HG03565 (cell line): ENCODE results near the gene CFDP1.
"Not testable (repeated sequence)": the region's sequence is repeated elsewhere in the genome, so short reads cannot be mapped to it uniquely, and the experiment has no call there.

ENCODE experiments used
- ATAC-seq: cut with Tn5 transposase; IDR thresholded peaks from one replicate; pipeline ENCODE4 v1.9.1; 2021; ENCODE audit warnings: mild to moderate bottlenecking, moderate library complexity; ENCODE audit not compliant: unreplicated experiment

The CFDP1 gene

DNA sequence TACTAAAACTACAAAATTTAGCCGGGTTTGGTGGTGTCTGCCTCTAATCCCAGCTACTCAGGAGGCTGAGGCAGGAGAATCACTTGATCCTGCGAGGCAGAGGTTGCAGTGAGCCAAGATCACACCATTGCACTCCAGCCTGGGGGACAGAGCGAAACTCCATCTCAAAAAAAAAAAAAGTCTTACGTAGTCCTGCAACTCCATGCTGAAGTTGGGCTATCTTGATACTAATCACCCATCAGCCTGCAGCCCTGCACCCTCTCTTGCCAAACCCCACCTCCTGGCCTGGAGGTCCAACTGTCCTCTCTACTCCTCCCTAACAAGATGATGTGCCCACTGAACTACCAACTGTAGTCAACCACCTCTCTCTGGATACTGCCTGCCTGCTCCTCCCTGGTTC, 26.4 kb upstream of the CFDP1 start:
- no peak for ATAC-seq

DNA sequence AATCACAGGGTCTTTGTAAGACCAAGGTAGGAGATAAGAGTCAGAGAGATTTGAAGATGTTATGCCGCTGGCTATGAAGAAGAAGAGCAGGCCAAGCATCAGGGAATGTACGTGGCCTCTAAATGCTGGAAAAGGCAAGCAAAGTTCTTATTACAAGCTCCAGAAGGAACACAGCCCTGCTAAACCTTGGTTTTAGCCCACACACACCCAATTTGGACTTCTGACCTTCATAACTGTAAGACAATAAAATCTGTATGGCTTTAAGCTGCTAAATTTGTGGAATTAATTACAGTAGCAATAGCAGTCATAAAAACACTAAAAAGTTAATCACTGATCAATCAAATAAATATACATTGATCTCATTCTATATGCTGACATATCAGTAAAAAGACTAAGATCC, 25.1 kb upstream of the CFDP1 start:
- ATAC-seq: no peak

DNA sequence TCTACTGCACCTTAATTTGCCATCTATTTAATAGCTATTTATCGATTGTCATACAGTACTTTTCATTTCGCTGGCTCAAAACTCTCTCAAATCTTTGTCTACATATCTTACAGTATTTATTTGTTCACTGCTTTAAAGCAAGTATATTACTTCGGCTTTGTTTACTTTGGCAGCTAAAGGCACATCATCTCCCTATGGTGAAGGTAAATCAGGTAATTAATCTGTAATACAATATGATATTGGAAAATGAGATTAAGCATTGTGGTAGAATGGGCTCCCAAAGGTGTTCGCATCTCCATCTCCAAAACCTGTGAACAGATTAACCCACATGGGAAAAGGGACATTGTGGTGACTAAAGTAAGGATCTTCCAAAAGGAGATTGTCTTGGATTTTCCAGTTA, 24.7 kb upstream of the CFDP1 start:
- no peak for ATAC-seq

DNA sequence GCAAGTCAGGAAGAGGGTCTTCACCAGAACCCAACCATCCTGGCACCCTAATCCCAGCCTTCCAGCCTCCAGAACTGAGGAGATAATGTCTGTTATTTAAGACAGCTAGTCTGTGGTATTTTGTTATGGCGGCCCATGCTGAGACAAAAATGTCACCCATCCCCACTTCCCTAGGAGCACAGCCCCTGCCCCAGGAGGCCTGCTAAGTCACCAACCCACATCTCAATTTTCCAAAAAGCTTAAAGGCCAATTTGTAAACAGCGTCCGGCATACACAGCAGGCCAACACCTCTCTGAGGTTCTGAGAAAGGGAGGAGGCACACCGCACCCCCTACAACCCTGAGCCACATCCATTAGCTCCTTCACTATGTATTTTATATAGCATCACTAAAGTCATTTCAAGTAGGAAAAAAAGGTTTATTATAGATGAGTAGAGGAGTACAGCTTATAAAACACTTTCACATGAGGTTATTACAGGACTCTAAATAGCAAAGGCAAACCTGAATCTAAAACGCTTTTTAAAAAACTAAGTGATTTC, 24.2 kb upstream of the CFDP1 start:
- no peak for ATAC-seq

DNA sequence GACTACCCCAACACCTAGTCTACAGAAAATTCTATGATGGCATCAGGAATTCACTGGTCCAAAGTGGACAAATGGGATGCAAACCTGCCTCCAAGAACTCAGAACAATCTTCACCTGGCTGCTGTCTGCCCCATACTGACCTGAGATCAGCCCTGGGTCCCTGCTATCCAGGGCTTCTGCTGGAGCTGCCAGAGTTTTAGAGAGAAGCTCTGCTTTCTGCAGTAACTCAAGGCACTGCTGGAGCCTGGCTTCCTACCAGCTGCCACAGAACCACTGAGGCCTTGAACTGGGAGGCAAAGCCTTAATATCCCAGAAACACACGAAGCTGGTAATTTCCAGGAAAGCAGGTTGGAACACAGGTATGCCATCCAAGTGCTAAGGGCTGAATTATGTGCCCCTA, 23.7 kb upstream of the CFDP1 start:
- no peak for ATAC-seq

DNA sequence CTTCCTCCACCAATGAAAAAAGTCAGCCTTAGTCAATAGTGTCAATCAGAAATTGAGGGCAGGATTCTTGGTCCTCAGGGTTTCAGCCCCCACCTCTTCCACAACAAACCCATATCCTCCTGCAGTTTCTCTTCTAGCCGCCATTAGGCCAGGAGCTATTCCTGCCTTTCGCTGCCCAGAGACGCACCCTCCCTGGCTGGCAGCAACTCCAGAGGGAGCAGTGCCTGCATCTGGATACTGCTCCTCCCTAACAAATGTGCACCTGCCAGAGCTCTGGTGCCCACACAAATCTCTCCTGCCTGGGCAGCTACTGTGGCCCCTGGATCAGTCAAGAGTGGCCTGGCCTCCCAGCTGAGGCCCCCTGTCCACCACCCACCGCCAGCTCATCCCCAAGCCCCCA, 23.2 kb upstream of the CFDP1 start:
- ATAC-seq: not testable (repeated sequence)

DNA sequence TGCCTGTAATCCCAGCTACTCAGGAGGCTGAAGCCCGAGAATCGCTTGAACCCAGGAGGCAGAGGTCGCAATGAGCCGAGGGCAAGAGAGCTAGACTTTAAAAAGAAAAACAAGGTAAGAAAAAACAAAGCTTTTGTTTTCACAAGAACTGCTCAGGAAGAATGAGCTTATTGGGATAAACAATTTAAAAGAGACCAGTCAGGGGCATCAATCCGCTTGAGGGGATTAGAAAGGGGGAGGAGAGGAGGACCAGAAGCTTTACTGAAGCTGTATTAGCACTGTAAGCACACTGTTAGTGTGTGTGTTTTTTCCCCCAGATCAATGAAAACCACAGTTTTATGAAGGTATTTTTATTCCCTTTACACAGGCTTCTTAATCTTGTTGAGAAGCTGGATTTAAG, 22.4 kb upstream of the CFDP1 start:
- no peak for ATAC-seq

DNA sequence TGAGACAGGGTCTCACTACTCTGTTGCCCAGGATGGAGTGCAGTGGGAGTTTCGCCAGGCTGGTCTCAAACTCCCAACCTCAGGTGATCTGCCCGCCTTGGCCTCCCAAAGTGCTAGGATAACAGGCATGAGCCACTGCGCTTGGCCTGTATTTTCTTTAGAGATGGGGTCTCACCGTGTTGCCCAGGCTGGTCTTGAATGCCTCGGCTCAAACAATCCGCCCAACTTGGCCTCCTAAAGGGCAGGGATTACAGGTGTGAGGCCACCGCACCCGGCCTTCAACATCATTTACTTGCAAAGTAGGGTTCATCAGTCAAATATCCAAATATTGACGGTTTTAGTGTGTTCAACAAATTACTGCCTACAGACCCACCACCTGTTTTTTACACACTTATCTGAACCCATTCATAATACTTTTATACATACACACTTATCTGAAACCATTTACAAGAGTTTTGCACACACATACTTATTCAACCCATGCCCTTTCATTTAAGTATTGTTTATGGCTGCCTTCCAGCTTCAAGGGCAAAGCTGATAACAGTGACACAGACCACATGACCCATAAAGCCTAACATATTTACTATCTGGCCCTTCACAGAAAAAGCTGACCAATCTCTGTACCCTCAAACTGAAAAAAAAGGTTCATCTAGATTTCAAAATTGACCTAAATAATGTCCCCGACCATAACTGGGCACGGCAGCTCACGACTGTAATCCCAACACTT, 19.3 kb upstream of the CFDP1 start:
- no peak for ATAC-seq

DNA sequence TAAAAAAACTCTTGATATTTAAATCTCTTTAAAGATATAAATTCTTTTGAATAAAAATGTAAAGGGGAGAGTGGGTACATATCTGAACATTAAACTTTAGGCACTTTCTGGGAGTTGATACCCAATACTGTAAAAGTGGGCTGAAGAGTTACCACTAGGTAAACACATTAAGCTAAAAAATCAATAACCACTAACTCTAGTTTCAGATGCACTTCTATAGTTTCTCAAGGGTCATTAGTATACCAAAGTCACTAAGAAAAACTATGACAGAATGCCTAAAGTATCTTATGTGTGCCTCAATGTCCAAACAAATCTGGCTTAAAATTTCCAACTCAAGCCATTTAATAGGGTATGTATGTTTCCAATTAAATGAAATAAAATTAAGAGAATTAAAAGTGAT, 13.1 kb upstream of the CFDP1 start:
- ATAC-seq: no peak

DNA sequence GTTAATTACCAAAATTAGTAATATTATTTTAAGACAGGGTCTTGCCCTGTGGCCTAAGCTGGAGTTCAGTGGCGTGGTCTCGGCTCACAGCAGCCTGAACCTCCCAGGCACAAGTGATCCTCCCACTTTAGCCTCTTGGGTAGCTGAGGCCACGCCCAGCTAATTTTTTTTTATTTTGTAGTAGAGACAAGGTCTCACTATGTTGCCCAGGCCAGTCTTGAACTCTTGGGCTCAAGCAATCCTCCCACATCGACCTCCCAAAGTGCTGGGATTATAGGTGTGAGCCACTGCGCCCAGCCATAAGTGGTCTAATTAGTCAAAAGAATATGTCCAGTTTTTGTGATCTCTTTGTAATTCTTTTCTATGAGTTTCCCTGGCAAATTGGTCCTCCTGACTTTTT, 12.0 kb upstream of the CFDP1 start:
- ATAC-seq: no peak

DNA sequence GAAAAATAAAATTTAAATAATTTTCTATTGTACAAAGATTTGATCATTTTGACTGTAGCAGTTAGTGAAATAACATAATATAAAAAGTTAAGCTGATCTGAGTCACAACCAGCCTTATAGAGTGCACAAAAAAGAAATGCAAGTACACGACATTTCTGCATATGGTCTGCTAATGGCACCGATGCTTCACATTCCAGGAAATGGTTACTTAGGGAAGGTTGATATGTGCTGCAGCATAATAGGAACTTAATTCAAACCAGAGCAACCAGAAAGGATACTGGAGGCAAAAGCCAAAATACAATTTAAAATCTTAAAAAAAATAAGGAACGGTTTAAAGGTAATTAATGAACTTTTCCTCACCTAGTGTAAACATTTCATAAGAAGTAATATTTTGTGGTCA, 10.0 kb upstream of the CFDP1 start:
- ATAC-seq: no peak

DNA sequence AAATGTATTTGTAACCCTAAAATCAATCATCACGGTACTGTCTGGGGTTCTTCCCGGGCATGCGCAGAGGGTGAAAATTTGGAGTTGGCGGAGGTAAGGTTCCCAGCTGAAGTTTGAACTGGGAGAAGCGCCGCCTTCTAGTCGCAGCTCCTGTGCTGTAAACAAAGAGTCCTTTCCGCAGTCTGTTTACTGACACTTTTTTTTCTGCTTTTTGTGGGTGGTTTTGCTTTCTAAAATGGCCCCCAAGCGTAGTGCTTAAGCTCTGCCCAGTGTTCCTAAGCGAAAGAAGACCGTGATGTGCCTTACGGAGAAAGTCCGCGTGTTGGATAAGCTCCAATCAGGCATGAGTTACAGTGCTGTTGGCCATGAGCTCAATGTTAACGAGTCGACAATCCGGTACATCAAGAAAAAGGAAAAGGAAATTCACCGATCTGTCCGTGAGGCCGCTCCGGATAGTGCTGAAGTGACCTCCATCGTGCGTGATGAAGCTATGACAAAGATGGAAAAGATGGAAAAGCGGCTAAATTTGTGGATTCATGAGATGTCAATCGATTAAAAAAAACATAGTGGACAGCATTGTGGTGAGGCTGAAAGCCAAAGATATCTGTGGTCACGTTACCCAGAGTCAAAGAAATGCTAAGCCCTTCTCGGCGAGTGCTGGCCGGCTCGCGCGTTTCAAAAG, 570 bp upstream of the CFDP1 start:
- peak; percentile 61 for ATAC-seq

DNA sequence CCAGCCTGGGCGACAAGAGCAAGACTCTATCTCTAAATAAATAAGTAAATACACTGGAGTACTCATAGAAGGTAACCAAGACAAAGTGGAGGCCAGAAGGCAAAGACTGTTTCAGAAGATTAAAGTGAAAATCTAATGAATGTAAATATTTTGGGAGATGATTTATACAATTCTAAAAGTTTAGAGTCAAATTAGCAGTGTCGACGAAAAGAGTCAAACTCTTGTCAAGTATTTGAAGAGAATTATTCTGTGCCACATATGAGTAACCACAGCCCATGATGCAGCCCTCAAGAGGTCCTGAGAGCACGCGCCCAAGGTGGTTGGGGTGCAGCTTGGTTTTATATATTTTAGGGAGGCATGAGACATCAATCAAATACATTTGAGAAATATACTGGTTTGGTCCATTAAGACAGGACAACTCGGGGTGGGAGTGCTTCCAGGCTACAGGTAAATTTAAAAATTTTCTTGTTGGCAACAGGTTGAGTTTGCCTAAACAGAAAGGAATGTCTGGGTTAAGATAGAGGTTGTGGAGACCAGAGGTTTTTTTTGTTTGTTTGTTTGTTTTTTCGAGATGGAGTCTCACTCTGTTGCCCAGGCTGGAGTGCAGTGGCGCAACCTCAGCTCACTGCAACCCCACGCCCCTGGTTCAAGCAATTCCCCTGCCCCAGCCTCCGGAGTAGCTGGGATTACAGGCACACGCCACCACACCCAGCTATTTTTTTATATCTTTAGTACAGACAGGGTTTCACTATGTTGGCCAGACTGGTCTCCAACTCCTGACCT, 3.5 kb downstream of the CFDP1 start:
- ATAC-seq: no peak

DNA sequence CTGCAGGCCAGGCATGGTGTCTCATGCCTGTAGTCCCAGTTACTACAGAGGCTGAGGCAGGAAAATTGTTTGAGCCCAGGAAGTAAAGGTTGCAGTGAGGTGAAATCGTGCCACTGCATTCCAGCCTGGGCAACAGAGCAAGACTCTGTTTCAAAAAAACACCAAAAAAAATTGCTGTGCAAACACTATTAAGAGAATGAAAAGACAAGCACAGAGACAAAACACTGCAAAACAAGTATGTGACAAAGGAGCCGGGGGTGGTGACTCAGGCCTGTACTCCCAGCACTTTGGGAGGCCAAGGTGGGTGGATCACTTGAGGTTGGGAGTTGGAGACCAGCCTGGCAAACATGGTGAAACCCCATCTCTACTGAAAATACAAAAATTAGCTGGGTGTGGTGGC, 6.8 kb downstream of the CFDP1 start:
- ATAC-seq: not testable (repeated sequence)

DNA sequence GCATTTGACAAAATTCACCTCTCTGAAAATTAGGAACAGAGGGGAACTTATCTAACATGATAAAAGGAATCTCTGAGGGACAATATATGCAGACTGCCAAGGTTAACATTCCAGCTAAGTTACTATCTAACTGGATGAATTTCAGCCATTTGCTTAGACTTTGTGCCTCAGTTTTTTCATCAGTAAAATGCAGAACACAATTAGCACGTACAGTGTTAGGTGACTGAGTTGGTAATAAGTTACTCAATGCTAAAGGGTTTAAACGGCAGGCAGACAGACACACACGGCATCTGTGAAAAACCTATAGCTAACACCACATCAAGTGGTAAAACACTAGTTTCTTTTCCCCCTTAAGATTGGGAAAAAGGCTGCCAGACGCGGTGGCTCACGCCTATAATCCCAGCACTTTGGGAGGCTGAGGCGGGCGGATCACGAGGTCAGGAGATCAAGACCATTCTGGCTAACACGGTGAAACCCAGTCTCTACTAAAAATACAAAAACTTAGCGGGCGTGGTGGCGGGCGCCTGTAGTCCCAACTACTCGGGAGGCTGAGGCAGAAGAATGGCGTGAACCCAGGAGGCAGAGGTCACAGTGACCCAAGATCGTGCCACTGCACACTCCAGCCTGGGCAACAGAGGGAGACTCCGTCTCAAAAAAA, 9.1 kb downstream of the CFDP1 start:
- not testable (repeated sequence) for ATAC-seq

DNA sequence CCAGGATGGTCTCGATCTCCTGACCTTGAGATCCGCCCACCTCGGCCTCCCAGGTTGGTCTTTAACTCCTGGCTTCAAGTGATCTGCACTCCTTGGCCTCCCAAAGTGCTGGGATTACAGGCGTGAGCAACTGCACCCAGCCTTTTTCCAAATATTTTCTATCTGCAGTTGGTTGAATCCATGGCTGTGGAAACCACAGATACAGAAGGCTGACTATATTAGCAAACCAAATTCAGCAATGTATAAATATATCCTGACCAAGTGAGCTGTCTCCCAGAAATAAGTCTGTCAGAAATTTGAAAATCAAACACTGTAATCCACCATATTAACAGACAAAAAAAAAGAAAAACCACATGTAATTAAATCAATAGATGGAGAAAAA, 9.6 kb downstream of the CFDP1 start:
- ATAC-seq: no peak

DNA sequence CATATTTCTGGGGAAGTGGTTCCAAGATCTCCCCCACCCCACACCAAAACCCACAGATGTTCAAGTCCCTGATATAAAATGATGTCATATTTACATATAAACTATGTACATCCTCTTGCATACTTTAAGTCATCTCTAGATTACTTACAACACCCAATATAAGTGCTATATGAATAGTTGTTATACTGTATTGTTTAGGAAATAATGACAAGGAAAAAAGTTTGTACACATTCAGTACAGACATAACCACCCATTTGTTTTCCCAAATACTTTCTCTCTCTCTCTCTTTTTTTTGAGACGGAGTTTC, 11.5 kb downstream of the CFDP1 start:
- no peak for ATAC-seq

DNA sequence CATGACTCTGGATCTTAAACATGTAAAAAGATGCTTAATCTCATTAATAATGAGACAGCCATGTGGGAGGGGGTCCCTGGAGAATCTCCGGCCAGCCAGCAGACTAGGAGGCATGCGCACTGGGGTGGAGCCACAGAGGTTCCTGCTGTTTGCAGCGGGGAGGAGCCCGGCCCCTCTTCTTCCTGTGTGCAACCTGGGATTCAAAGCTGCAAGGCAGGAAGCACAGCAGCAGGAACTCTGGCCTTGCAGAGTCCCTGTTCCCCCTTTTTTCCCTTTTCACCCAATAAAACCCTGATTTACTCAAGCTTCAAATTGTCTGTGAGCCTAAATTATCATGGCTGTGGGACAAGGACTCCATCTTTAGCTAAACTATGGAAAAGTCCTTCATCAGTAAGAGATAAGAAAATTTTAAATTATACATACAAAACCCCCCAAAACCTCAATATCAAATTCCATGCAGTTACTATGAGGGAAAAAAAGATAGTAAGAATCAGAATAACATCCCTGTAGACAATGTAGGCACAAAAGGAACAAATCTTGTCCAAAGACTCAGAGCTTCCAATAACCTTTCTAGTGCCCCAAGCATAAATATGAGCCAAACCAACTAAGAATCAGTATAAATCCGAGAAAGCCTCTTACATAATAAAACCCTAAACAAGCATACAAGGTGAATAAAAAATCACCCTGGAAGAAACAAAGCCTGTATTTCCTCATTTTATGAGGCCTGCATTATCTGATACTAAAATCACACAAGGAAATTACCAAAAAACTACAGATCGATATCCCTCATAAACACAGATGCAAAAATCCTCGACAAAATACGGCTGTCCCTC, 12.1 kb downstream of the CFDP1 start:
- peak; percentile 67 for ATAC-seq

DNA sequence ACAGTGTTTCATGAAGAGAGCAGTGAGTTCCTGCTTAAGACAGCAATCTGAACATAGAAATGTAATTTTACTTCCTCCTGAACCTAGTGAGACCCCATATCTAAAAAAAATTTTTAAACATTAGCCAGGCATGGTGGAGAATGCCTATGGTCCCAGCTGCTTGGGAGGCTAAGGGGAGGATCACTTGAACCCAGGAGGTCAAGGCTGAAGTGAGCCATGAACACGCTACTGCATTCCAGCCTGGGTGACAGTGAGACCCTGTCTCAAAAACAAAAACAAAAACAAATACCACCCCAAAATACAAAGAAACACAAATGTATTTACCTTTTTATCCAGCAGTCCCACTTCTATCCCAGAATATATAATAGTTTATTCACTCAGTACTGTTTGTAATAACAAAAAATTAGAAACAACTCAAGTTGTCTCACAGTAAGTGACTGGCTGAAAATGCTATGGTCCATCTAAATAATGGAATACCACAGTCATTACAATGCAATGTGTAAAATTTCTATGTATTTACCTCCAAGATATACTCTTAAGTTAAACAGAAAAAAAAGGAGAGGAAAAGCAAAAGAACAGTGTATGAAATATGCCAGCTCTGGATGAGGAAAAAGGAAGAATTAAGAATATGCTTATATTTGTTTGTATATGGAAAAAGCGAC, 16.3 kb downstream of the CFDP1 start:
- no peak for ATAC-seq
